ENCODE data around the gene MYL5.
"Not testable (repeated sequence)": the region's sequence is repeated elsewhere in the genome, so short reads cannot be mapped to it uniquely, and the experiment has no call there.

The MYL5 gene

GRCh38 chr4:688854-689681 lies 14.7 kb downstream of the MYL5 start, which contains the start of gene SLC49A3:
TSS of gene SLC49A3 (minus strand) at chr4:689151. CDS start at chr4:689127, 24 bp downstream.
- ChIA-PET POLR2A (no interaction called here), CTCF (no interaction called here)
- H3K4me3 ChIP-seq (ENCODE audit: low read depth, low read length), result peak within 1 kb of the TSS; percentile 8
- DNase-seq (ENCODE audit: low read depth, low spot score), result no peak
- TF ChIP-seq CTCF (IDR thresholded peaks at IDR 0.05; ENCODE audit: insufficient read depth, low read length, missing control alignments), result no peak

- no peak overlapping the region for H3K4me3 ChIP-seq (ENCODE audit: low read depth, low read length)
- POLR2A ChIA-PET, result no interaction called here
- no peak for TF ChIP-seq CTCF (IDR thresholded peaks at IDR 0.05; ENCODE audit: insufficient read depth, low read length, missing control alignments)
- DNase-seq (ENCODE audit: low read depth, low spot score), result no peak
- CTCF ChIA-PET, result no interaction called here
These were observed 15.4 kb downstream of the MYL5 start for GRCh38 chr4:689723-690122.

- TF ChIP-seq CTCF (IDR thresholded peaks at IDR 0.05; ENCODE audit: insufficient read depth, low read length, missing control alignments), result no peak
- DNase-seq (ENCODE audit: low read depth, low spot score), result no peak
- ChIA-PET CTCF (interaction anchor here (1.0 kb wide), 1 partner anchor 9 kb away, joined by 3 read pairs; no protein-coding TSS in a partner anchor), POLR2A (no interaction called here)
- H3K4me3 ChIP-seq (ENCODE audit: low read depth, low read length), result no peak overlapping the region
These were observed 18.6 kb downstream of the MYL5 start for GRCh38 chr4:692771-693554.

- CTCF ChIA-PET, result interaction anchor here (1.0 kb wide), 1 partner anchor 11 kb away, joined by 3 read pairs; no protein-coding TSS in a partner anchor
- POLR2A ChIA-PET; DNase-seq (ENCODE audit: low read depth, low spot score); H3K4me3 ChIP-seq (ENCODE audit: low read depth, low read length): not testable (repeated sequence)
These were observed 20.1 kb downstream of the MYL5 start for GRCh38 chr4:694341-694940.

- no peak for TF ChIP-seq CTCF (IDR thresholded peaks at IDR 0.05; ENCODE audit: insufficient read depth, low read length, missing control alignments)
- POLR2A ChIA-PET, result interaction anchor here (0.6 kb wide), 1 partner anchor 64 kb away, joined by 3 read pairs; no protein-coding TSS in a partner anchor
- CTCF ChIA-PET, result interaction anchor here (1.6 to 1.7 kb wide), 2 partner anchors 16 to 43 kb away, joined by 6 to 7 read pairs; no protein-coding TSS in a partner anchor
- no peak for DNase-seq (ENCODE audit: low read depth, low spot score)
- H3K4me3 ChIP-seq (ENCODE audit: low read depth, low read length), result no peak overlapping the region
These were observed 25.7 kb downstream of the MYL5 start for GRCh38 chr4:699816-700580.

GRCh38 chr4:700587-701264 lies 26.4 kb downstream of the MYL5 start:
- H3K4me3 ChIP-seq (ENCODE audit: low read depth, low read length), result no peak overlapping the region
- DNase-seq (ENCODE audit: low read depth, low spot score), result no peak
- no peak for TF ChIP-seq CTCF (IDR thresholded peaks at IDR 0.05; ENCODE audit: insufficient read depth, low read length, missing control alignments)
- POLR2A ChIA-PET, result no interaction called here
- CTCF ChIA-PET, result interaction anchor here (1.6 to 1.7 kb wide), 2 partner anchors 17 to 42 kb away, joined by 6 to 7 read pairs; no protein-coding TSS in a partner anchor

Measured in AG04449 (cell line).